22Rv1 (cell line): ENCODE results near the gene KLRF1.

Source experiments
- ZFX ChIP-seq: fragments of 450-650 bp; IDR thresholded peaks from 2 replicates; pipeline ENCODE4 v1.6.1; 2017; ENCODE audit warnings: antibody characterized with exemption, borderline replicate concordance
- TF ChIP-seq, protein P1 (sequence below): fragments of 450-650 bp; IDR thresholded peaks from 2 replicates; pipeline ENCODE4 v1.5.1; 2017; ENCODE audit warnings: mild to moderate bottlenecking

DNA sequence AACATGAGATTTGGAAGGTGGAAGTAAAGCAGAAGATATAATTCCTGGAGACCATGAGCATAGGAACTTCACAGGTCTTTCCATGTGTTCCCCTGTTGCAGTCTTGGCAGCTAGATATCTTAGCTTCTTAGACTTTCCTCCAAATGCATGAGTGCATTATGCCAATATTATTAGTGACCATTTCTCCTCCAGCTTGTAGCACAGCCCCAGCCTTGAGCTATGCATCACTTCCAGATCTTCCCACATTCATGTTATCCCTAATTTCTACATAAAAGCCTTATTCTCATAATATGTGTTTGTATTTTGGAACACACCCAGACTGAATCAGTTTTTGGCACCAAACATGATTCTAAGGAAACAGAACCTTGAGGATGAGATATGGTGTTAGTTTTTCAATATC is 30.9 kb downstream of the KLRF1 start:
- TF ChIP-seq, protein P1, sequence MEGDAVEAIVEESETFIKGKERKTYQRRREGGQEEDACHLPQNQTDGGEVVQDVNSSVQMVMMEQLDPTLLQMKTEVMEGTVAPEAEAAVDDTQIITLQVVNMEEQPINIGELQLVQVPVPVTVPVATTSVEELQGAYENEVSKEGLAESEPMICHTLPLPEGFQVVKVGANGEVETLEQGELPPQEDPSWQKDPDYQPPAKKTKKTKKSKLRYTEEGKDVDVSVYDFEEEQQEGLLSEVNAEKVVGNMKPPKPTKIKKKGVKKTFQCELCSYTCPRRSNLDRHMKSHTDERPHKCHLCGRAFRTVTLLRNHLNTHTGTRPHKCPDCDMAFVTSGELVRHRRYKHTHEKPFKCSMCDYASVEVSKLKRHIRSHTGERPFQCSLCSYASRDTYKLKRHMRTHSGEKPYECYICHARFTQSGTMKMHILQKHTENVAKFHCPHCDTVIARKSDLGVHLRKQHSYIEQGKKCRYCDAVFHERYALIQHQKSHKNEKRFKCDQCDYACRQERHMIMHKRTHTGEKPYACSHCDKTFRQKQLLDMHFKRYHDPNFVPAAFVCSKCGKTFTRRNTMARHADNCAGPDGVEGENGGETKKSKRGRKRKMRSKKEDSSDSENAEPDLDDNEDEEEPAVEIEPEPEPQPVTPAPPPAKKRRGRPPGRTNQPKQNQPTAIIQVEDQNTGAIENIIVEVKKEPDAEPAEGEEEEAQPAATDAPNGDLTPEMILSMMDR = no peak
- no peak for TF ChIP-seq ZFX
